H9 (cell line): ENCODE results near the gene FGF16. TPM values are rescaled to one million over a fixed set of nuclear protein-coding genes. Genes with fewer than 3 reads are reported as not detected.

ENCODE experiments used
- DNase-seq: peaks from one replicate; pipeline ENCODE4 v3.0.0-alpha.2; 2017
- H2AFZ ChIP-seq: one replicate; pipeline ENCODE4 v1.6.1; 2013; ENCODE audit warnings: mild to moderate bottlenecking, low read length, control low read depth, moderate library complexity
- H2AK5ac ChIP-seq: 2 replicates; pipeline ENCODE4 v1.6.1; 2013; ENCODE audit warnings: low read length, control low read depth, mixed read lengths; ENCODE audit not compliant: insufficient read length
- H2BK120ac ChIP-seq: one replicate; pipeline ENCODE4 v1.6.1; 2013; ENCODE audit warnings: low read depth, mild to moderate bottlenecking, low read length, control low read depth, inconsistent platforms; ENCODE audit not compliant: poor library complexity, severe bottlenecking
- H2BK12ac ChIP-seq: 2 replicates; pipeline ENCODE4 v1.6.1; 2013; ENCODE audit warnings: low read length, control low read depth, mixed read lengths, low read depth; ENCODE audit not compliant: insufficient read length
- H2BK15ac ChIP-seq: 2 replicates; pipeline ENCODE4 v1.6.1; 2013; ENCODE audit warnings: low read depth, low read length, control low read depth
- H2BK20ac ChIP-seq: one replicate; pipeline ENCODE4 v1.6.1; 2013; ENCODE audit warnings: low read depth, mild to moderate bottlenecking, low read length, control low read depth, inconsistent platforms; ENCODE audit not compliant: poor library complexity, severe bottlenecking
- H2BK5ac ChIP-seq: 2 replicates; pipeline ENCODE4 v1.6.1; 2013; ENCODE audit warnings: low read length, control low read depth, mixed read lengths; ENCODE audit not compliant: insufficient read length
- H3K14ac ChIP-seq: 2 replicates; pipeline ENCODE4 v1.6.1; 2013; ENCODE audit warnings: low read length, control low read depth; ENCODE audit not compliant: insufficient read depth
- H3K18ac ChIP-seq: 2 replicates; pipeline ENCODE4 v1.6.1; 2013; ENCODE audit warnings: low read depth, mild to moderate bottlenecking, mixed read lengths, low read length, control low read depth; ENCODE audit not compliant: insufficient read length
- H3K23ac ChIP-seq: 2 replicates; pipeline ENCODE4 v1.6.1; 2013; ENCODE audit warnings: low read length, control low read depth, mixed read lengths, low read depth; ENCODE audit not compliant: insufficient read length
- H3K23me2 ChIP-seq: 2 replicates; pipeline ENCODE4 v1.6.1; 2013; ENCODE audit warnings: low read depth, mild to moderate bottlenecking, mixed read lengths, low read length, control low read depth; ENCODE audit not compliant: insufficient read length, poor library complexity, severe bottlenecking
- H3K27ac ChIP-seq: 2 replicates; pipeline ENCODE4 v1.5.1; 2013; ENCODE audit warnings: low read length, control low read depth, mixed read lengths, low read depth; ENCODE audit not compliant: insufficient read length
- H3K27me3 ChIP-seq: 2 replicates; pipeline ENCODE4 v1.6.1; 2013; ENCODE audit warnings: low read length, control low read depth, inconsistent platforms; ENCODE audit not compliant: insufficient read depth
- H3K4ac ChIP-seq: 2 replicates; pipeline ENCODE4 v1.6.1; 2013; ENCODE audit warnings: low read depth, mild to moderate bottlenecking, control low read depth, inconsistent platforms, low read length, moderate library complexity
- H3K4me1 ChIP-seq: 2 replicates; pipeline ENCODE4 v1.6.1; 2013; ENCODE audit warnings: low read length, control low read depth, inconsistent platforms; ENCODE audit not compliant: insufficient read depth
- H3K4me2 ChIP-seq: 2 replicates; pipeline ENCODE4 v1.6.1; 2013; ENCODE audit warnings: low read length, control low read depth, mixed read lengths; ENCODE audit not compliant: insufficient read length, insufficient read depth
- H3K56ac ChIP-seq: 2 replicates; pipeline ENCODE4 v1.6.1; 2013; ENCODE audit warnings: low read depth, mild to moderate bottlenecking, mixed read lengths, low read length, control low read depth; ENCODE audit not compliant: insufficient read length
- H3K79me1 ChIP-seq: 2 replicates; pipeline ENCODE4 v1.6.1; 2013; ENCODE audit warnings: low read depth, mild to moderate bottlenecking, moderate library complexity, low read length, control low read depth, inconsistent platforms; ENCODE audit not compliant: insufficient read depth, poor library complexity, severe bottlenecking
- H3K79me2 ChIP-seq: 2 replicates; pipeline ENCODE4 v1.6.1; 2013; ENCODE audit warnings: low read length, control low read depth, inconsistent platforms; ENCODE audit not compliant: insufficient read depth
- H3K9ac ChIP-seq: 2 replicates; pipeline ENCODE4 v1.6.1; 2013; ENCODE audit warnings: low read length, control low read depth, mixed read lengths; ENCODE audit not compliant: insufficient read length; ENCODE audit errors: extremely low read depth
- H3K9me3 ChIP-seq: one replicate; pipeline ENCODE4 v1.6.1; 2013; ENCODE audit warnings: low read depth, low read length, inconsistent platforms; ENCODE audit not compliant: control insufficient read depth
- H3T11ph ChIP-seq: one replicate; pipeline ENCODE4 v1.6.1; 2013; ENCODE audit warnings: mild to moderate bottlenecking, low read length, control low read depth, inconsistent platforms
- H4K20me1 ChIP-seq: one replicate; pipeline ENCODE4 v1.6.1; 2013; ENCODE audit not compliant: control insufficient read depth, insufficient read length, insufficient read depth
- H4K5ac ChIP-seq: 2 replicates; pipeline ENCODE4 v1.6.1; 2013; ENCODE audit warnings: low read depth, mild to moderate bottlenecking, mixed read lengths, low read length, control low read depth; ENCODE audit not compliant: insufficient read length
- H4K8ac ChIP-seq: replicated peaks from 2 replicates; pipeline ENCODE4 v1.6.1; 2013; ENCODE audit warnings: low read length, control low read depth, mixed read lengths, low read depth; ENCODE audit not compliant: insufficient read length
- H4K91ac ChIP-seq: 2 replicates; pipeline ENCODE4 v1.6.1; 2013; ENCODE audit warnings: low read depth, mild to moderate bottlenecking, moderate library complexity, mixed read lengths, low read length, control low read depth; ENCODE audit not compliant: insufficient read length
- H3K27ac Mint-ChIP-seq, 3 experiments: 2 replicates in 2 of 3; 3 replicates in 1 of 3; pipeline ENCODE4 v1.8.0; 2020 to 2021; ENCODE audit warnings: mixed read lengths in 3 of 3, mild to moderate bottlenecking in 1 of 3, moderate library complexity in 1 of 3
- H3K27me3 Mint-ChIP-seq: 2 replicates; pipeline ENCODE4 v1.8.0; 2021; ENCODE audit warnings: low read depth, mild to moderate bottlenecking, moderate library complexity, mixed read lengths
- H3K36me3 Mint-ChIP-seq, 3 experiments: 2 replicates in 2 of 3; 3 replicates in 1 of 3; pipeline ENCODE4 v1.8.0; 2020 to 2021; ENCODE audit warnings: low read depth in 3 of 3, mixed read lengths in 3 of 3; ENCODE audit not compliant: insufficient read depth in 1 of 3
- H3K4me1 Mint-ChIP-seq, 2 experiments: 2 replicates each; pipeline ENCODE4 v1.8.0; 2020; ENCODE audit warnings: mixed read lengths in 2 of 2
- H3K4me3 Mint-ChIP-seq, 2 experiments: 2 replicates in 1 of 2; 3 replicates in 1 of 2; pipeline ENCODE4 v1.8.0; 2020 to 2021; ENCODE audit warnings: mild to moderate bottlenecking in 2 of 2, mixed read lengths in 2 of 2, moderate library complexity in 1 of 2
- H3K9me3 Mint-ChIP-seq, 2 experiments: 2 replicates in 1 of 2; 3 replicates in 1 of 2; pipeline ENCODE4 v1.8.0; 2020; ENCODE audit warnings: mild to moderate bottlenecking in 2 of 2, mixed read lengths in 2 of 2, moderate library complexity in 1 of 2
- WGBS: extraction: QIAGEN DNeasy Blood & Tissue Kit; methylation state at CpG from one replicate; pipeline ENCODE4 v1.1.7; 2013; ENCODE audit warnings: missing lambda C conversion rate, low lambda C conversion rate, mixed read lengths; ENCODE audit not compliant: insufficient read length; ENCODE audit errors: extremely low coverage; 5-methylcytosine and 5-hydroxymethylcytosine counted together
- total RNA-seq: library from RNA; stranded (reverse); gene quantifications from 2 replicates; pipeline ENCODE4 v1.2.1, GENCODE V29; 2021
- TF ChIP-seq, protein P1 (sequence below): fragments of 200-600 bp; sonication (generic); conservative IDR thresholded peaks from 3 replicates; pipeline ENCODE4 v1.8.0; 2021; ENCODE audit warnings: antibody characterized with exemption, mild to moderate bottlenecking

Gene FGF16
- total RNA-seq, 1 experiment from 2014 or later, result 2.8 TPM

DNA sequence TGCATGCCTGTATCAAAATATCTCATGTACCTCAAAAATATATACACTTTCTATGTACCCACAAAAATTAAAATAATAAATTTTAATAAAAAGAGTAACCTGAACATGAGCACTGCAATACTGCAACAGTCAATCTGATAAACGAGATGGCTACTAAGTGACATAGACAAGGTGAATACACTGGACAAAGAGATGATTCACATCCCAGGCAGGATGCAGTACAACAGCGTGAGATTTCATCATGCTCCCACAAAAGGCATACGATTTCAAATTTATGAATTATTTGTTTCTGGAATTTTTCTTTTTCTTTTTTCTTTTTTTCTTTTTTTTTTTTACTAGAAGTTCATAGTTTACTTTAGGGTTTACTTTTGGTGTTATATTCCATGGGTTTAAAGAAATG is 12.2 kb upstream of the FGF16 start:
- Histone ChIP-seq H3K14ac (no peak overlapping the region), H3K27ac (no peak overlapping the region), H3K9me3 (peaks cover 25% of the 10 kb centered on the region), H3K4ac (no peak overlapping the region), H4K20me1 (no peaks in the 10 kb centered on the region), H2AK5ac (no peak overlapping the region), H4K91ac (no peak overlapping the region), H2BK12ac (no peak overlapping the region), H2BK120ac (no peak overlapping the region), H3K79me2 (no peaks in the 10 kb centered on the region), H3K56ac (no peak overlapping the region), H2BK5ac (no peak overlapping the region), H3K79me1 (no peaks in the 10 kb centered on the region), H3K4me1 (no peaks in the 10 kb centered on the region; the same call in 1 of the 2 replicates), H4K8ac (no peak overlapping the region), H3K18ac (no peak overlapping the region), H3K27me3 (no peaks in the 10 kb centered on the region), H3K9ac (no peak overlapping the region), H2BK20ac (no peak overlapping the region), H3K23me2 (no peaks in the 10 kb centered on the region), H2AFZ (no peak overlapping the region), H3K23ac (no peak overlapping the region), H2BK15ac (no peak overlapping the region), H4K5ac (no peak overlapping the region), H3T11ph (no peak overlapping the region), H3K4me2 (no peak overlapping the region)
- H3K4me3 Mint-ChIP-seq, result no peak overlapping the region
- H3K36me3 Mint-ChIP-seq, result no peaks in the 10 kb centered on the region; a peak in 2 of 7 replicates
- WGBS, result no CpG with 5 or more reads among the region's 3 CpGs
- no peak overlapping the region for H3K27ac Mint-ChIP-seq
- H3K27me3 Mint-ChIP-seq, result no peaks in the 10 kb centered on the region; the same call in 1 of the 2 replicates
- peaks cover 64 to 65% of the 10 kb centered on the region in 2 experiments for H3K9me3 Mint-ChIP-seq
- DNase-seq, result no peak
- TF ChIP-seq, protein P1, sequence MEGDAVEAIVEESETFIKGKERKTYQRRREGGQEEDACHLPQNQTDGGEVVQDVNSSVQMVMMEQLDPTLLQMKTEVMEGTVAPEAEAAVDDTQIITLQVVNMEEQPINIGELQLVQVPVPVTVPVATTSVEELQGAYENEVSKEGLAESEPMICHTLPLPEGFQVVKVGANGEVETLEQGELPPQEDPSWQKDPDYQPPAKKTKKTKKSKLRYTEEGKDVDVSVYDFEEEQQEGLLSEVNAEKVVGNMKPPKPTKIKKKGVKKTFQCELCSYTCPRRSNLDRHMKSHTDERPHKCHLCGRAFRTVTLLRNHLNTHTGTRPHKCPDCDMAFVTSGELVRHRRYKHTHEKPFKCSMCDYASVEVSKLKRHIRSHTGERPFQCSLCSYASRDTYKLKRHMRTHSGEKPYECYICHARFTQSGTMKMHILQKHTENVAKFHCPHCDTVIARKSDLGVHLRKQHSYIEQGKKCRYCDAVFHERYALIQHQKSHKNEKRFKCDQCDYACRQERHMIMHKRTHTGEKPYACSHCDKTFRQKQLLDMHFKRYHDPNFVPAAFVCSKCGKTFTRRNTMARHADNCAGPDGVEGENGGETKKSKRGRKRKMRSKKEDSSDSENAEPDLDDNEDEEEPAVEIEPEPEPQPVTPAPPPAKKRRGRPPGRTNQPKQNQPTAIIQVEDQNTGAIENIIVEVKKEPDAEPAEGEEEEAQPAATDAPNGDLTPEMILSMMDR, result no peak
- peaks cover 8 to 17% of the 10 kb centered on the region in 2 experiments for H3K4me1 Mint-ChIP-seq
